ENCODE measurements around the gene SLMAP. TPM values are rescaled to one million over a fixed set of nuclear protein-coding genes. Genes with fewer than 3 reads are reported as not detected.

Gene SLMAP
- total RNA-seq, 3 donors from 2014 or later (not counting 1 experiment from before 2014, with no cell fraction given) = 79.4 to 98.6 (median 89.0) TPM

DNA sequence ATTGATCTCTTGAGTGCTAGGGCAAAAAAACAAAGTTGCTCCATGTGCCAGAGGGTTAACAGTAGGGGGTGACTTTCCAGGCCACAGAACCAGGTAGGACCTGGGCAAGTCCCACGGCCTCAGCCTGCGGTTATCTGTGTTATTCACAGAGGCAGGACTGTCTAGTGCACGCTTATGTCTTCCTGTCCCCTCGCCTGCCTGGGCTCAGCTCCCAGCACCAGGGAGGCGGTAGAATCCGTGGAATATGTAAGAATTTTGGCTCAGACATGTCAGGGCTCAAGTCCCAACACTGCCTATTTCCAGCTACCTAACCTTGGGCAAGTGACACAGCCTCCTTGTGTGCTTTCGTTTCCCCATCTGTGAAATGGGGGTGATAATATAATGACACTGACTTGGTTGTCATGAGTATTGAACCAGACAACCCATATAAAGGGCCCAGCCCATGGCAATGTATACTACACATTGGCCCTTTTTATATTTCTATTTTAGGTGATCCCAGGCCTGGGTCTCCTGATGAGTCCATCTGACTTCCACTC lies 207.8 kb downstream of the SLMAP start:
- Histone ChIP-seq H3K36me3 (ENCODE audit: control insufficient read depth, insufficient read depth, low read length) (no peaks in the 10 kb centered on the region), H3K27ac (ENCODE audit: low read length) (no peak overlapping the region), H3K4me3 (ENCODE audit: low read length) (no peak overlapping the region), H3K9me3 (ENCODE audit: control insufficient read depth, insufficient read depth, low read length) (no peaks in the 10 kb centered on the region), H3K27me3 (ENCODE audit: control insufficient read depth, insufficient read depth, low read length) (no peaks in the 10 kb centered on the region), H3K4me1 (ENCODE audit: control insufficient read depth, insufficient read depth, low read length) (peaks cover 16% of the 10 kb centered on the region)
- TF ChIP-seq, protein P1, sequence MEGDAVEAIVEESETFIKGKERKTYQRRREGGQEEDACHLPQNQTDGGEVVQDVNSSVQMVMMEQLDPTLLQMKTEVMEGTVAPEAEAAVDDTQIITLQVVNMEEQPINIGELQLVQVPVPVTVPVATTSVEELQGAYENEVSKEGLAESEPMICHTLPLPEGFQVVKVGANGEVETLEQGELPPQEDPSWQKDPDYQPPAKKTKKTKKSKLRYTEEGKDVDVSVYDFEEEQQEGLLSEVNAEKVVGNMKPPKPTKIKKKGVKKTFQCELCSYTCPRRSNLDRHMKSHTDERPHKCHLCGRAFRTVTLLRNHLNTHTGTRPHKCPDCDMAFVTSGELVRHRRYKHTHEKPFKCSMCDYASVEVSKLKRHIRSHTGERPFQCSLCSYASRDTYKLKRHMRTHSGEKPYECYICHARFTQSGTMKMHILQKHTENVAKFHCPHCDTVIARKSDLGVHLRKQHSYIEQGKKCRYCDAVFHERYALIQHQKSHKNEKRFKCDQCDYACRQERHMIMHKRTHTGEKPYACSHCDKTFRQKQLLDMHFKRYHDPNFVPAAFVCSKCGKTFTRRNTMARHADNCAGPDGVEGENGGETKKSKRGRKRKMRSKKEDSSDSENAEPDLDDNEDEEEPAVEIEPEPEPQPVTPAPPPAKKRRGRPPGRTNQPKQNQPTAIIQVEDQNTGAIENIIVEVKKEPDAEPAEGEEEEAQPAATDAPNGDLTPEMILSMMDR (IDR thresholded peaks at IDR 0.05) = no peak
- Mint-ChIP-seq H3K4me1 (peaks cover 14 to 16% of the 10 kb centered on the region in 2 donors), H3K4me3 (no peak overlapping the region), H3K27ac (no peak overlapping the region), H3K27me3 (ENCODE audit: low read depth in 2 of 2) (peaks cover 0 to 4% of the 10 kb centered on the region in 2 donors), H3K36me3 (no peaks in the 10 kb centered on the region), H3K9me3 (no peaks in the 10 kb centered on the region)
- DNase-seq = no peak
- intact Hi-C loops (cut with micrococcal nuclease) = no loop called here
- 91% methylated on average over 7 of the region's 7 CpGs for WGBS (ENCODE audit: insufficient coverage)
- ATAC-seq = no peak

DNA sequence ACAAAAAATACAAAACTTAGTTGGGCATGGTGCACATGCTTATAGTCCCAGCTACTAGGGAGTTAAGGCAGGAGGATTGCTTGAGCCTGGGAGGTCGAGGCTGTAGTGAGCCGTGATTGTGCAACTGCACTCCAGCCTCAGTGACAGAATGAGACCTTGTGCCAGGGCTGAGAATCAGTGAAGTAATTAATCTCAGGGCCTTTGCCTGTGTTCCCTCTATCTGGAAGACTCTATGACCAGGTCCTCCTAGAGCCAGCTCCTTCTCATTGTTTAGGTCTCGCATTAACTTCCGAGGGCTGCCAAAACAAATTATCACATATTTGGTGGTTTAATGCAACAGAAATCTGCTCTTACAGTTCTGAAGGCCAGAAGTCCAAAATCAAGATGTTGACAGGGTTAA lies 210.7 kb downstream of the SLMAP start:
- no peaks in the 10 kb centered on the region for H3K36me3 Mint-ChIP-seq
- ATAC-seq (no peak), DNase-seq (no peak)
- Histone ChIP-seq H3K9me3 (ENCODE audit: control insufficient read depth, insufficient read depth, low read length) (no peaks in the 10 kb centered on the region), H3K27me3 (ENCODE audit: control insufficient read depth, insufficient read depth, low read length) (no peaks in the 10 kb centered on the region), H3K27ac (ENCODE audit: low read length) (no peak overlapping the region), H3K4me3 (ENCODE audit: low read length) (no peak overlapping the region), H3K4me1 (ENCODE audit: control insufficient read depth, insufficient read depth, low read length) (no peaks in the 10 kb centered on the region), H3K36me3 (ENCODE audit: control insufficient read depth, insufficient read depth, low read length) (no peaks in the 10 kb centered on the region)
- intact Hi-C loops (cut with micrococcal nuclease) = no loop called here
- peaks cover 0 to 3% of the 10 kb centered on the region in 2 donors for H3K4me1 Mint-ChIP-seq
- WGBS (ENCODE audit: insufficient coverage) = 64% methylated on average over 4 of the region's 4 CpGs
- no peak overlapping the region for H3K4me3 Mint-ChIP-seq
- H3K27me3 Mint-ChIP-seq (ENCODE audit: low read depth in 2 of 2) = peaks cover 0 to 4% of the 10 kb centered on the region in 2 donors
- no peak overlapping the region for H3K27ac Mint-ChIP-seq
- no peaks in the 10 kb centered on the region for H3K9me3 Mint-ChIP-seq
- TF ChIP-seq, protein P1 (IDR thresholded peaks at IDR 0.05) = no peak

DNA sequence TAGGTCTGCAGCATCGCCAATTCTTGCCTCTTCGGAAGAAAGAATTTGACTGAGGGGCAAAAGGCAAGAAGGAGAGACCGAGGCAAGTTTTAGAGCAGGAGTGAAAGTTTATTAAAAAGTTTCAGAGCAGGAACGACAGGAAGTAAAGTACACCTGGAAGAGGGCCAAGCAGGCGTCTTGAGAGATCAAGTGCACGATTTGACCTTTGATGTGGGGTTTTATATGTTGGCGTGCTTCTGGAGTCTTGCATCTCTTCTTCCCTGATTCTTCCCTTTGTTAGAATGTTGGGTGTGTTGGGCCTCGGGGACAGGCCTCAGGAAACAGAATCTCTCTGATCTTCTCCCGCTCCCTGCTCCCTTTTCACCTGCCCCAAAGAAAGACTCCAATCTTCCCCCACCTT lies 211.5 kb downstream of the SLMAP start:
- ATAC-seq (no peak), DNase-seq (peak in 1 of 2 donors; percentile 61)
- 51% methylated on average over 9 of the region's 9 CpGs for WGBS (ENCODE audit: insufficient coverage)
- no peaks in the 10 kb centered on the region for H3K9me3 ChIP-seq (ENCODE audit: control insufficient read depth, insufficient read depth, low read length)
- no peak overlapping the region for H3K4me3 ChIP-seq (ENCODE audit: low read length)
- H3K36me3 ChIP-seq (ENCODE audit: control insufficient read depth, insufficient read depth, low read length) = no peaks in the 10 kb centered on the region
- TF ChIP-seq, protein P1 (IDR thresholded peaks at IDR 0.05) = no peak
- H3K36me3 Mint-ChIP-seq = no peaks in the 10 kb centered on the region
- intact Hi-C loops (cut with micrococcal nuclease) = no loop called here
- H3K27ac ChIP-seq (ENCODE audit: low read length) = no peak overlapping the region
- H3K4me3 Mint-ChIP-seq = no peak overlapping the region
- H3K9me3 Mint-ChIP-seq = no peaks in the 10 kb centered on the region
- peaks cover 0 to 4% of the 10 kb centered on the region in 2 donors for H3K27me3 Mint-ChIP-seq (ENCODE audit: low read depth in 2 of 2)
- no peaks in the 10 kb centered on the region for H3K27me3 ChIP-seq (ENCODE audit: control insufficient read depth, insufficient read depth, low read length)
- no peak overlapping the region for H3K27ac Mint-ChIP-seq
- H3K4me1 Mint-ChIP-seq = peaks cover 0 to 10% of the 10 kb centered on the region in 2 donors
- H3K4me1 ChIP-seq (ENCODE audit: control insufficient read depth, insufficient read depth, low read length) = no peaks in the 10 kb centered on the region

DNA sequence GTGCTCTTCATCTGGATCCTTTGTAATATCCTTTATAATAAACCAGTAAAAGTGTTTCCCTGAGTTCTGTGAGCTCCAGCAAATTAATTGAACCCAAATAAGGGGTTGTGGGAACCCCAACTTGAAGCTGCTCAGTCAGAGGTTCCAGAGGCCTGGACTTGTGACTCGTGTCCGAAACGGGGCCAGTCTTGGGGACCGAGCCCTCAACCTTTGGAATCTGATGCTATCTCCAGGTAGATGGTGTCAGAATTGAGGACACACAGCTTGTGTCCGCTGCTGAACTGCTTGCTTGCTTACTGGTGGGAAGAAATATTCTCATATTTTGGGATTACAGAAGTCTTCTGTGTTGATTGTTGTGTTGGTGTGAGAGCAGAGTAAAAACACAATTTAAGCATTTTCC lies 212.4 kb downstream of the SLMAP start:
- H3K27me3 ChIP-seq (ENCODE audit: control insufficient read depth, insufficient read depth, low read length) = no peaks in the 10 kb centered on the region
- no peak overlapping the region for H3K4me3 ChIP-seq (ENCODE audit: low read length)
- 97% methylated on average over 5 of the region's 5 CpGs for WGBS (ENCODE audit: insufficient coverage)
- ATAC-seq (no peak), DNase-seq (no peak)
- no peak overlapping the region for H3K27ac ChIP-seq (ENCODE audit: low read length)
- peaks cover 0 to 4% of the 10 kb centered on the region in 2 donors for H3K27me3 Mint-ChIP-seq (ENCODE audit: low read depth in 2 of 2)
- H3K9me3 Mint-ChIP-seq = no peaks in the 10 kb centered on the region
- H3K4me3 Mint-ChIP-seq = no peak overlapping the region
- H3K36me3 ChIP-seq (ENCODE audit: control insufficient read depth, insufficient read depth, low read length) = no peaks in the 10 kb centered on the region
- TF ChIP-seq, protein P1 (IDR thresholded peaks at IDR 0.05) = no peak
- intact Hi-C loops (cut with micrococcal nuclease) = no loop called here
- no peak overlapping the region for H3K27ac Mint-ChIP-seq
- no peaks in the 10 kb centered on the region for H3K36me3 Mint-ChIP-seq
- no peaks in the 10 kb centered on the region for H3K4me1 ChIP-seq (ENCODE audit: control insufficient read depth, insufficient read depth, low read length)
- peaks cover 0 to 10% of the 10 kb centered on the region in 2 donors for H3K4me1 Mint-ChIP-seq
- H3K9me3 ChIP-seq (ENCODE audit: control insufficient read depth, insufficient read depth, low read length) = no peaks in the 10 kb centered on the region
